HL-60 (cell line): Measurements from ENCODE around the gene PLEKHA5.

ENCODE experiments used
- CTCF ChIP-seq: IDR thresholded peaks from one replicate; pipeline ENCODE4 v1.5.1; 2011; ENCODE audit warnings: low read length, control low read depth, inconsistent platforms; ENCODE audit not compliant: insufficient read depth
- GABPA ChIP-seq: IDR thresholded peaks from 2 replicates; pipeline ENCODE4 v1.6.1; 2012; ENCODE audit warnings: low read depth
- POLR2AphosphoS5 ChIP-seq: IDR thresholded peaks from 2 replicates; pipeline ENCODE4 v1.6.1; 2012; ENCODE audit warnings: low read depth
- REST ChIP-seq: IDR thresholded peaks from 2 replicates; pipeline ENCODE4 v1.6.1; 2012; ENCODE audit warnings: low read depth; ENCODE audit not compliant: insufficient replicate concordance
- SPI1 ChIP-seq: IDR thresholded peaks from 2 replicates; pipeline ENCODE4 v1.6.1; 2012; ENCODE audit warnings: low read depth, mild to moderate bottlenecking, borderline replicate concordance

- TF ChIP-seq SPI1: no peak
- TF ChIP-seq GABPA: no peak
- TF ChIP-seq REST: no peak
- TF ChIP-seq CTCF: no peak
- TF ChIP-seq POLR2AphosphoS5: no peak
Measured at GRCh38 chr12:19155981-19156734, 26.6 kb downstream of the PLEKHA5 start.
